ENCODE results near the gene NHLH1. TPM values are rescaled to one million over a fixed set of nuclear protein-coding genes. Genes with fewer than 3 reads are reported as not detected.

NHLH1 gene
- total and polyA plus RNA-seq, 2 of the 4 experiments (the other 2 are of a cell fraction) = 0.14 TPM; not detected in 1

DNA sequence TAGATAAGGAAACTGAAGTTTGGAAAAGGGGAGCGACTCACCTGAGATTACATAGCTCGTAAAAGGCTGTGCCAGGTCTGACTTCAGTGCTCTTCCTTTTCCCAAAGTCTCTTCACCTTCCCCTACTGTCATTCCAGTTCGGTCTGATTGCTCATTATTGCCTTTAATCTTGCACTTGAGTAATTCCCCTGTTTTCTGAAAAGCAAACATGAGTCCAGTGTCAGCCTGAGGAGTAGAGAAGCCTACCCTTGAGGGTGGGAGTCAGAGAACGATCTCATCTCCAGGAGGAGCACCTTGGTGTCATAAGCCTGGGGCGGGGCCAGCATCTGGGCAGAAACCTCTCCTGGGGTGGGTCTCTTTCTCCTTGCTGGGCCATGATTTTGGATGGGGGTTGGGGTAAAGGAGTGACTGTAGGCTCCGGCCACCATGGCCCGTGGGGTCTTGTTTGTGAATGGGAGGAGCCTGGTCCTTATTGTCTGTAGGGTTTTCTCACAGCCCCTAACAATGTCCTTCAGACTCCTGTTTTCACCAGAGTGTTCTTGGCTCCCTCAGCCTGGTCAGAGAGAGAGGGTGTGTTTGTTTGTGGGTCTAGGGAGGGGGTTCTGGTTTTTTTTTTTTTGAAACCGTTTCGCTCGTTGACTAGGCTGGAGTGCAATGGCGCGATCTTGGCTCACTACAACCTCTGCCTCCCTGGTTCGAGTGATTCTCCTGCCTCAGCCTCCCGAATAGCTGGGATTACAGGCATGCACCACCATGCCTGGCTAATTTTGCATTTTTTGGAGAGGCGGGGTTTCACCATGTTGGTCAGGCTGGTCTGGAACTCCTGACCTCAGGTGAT is 39.5 kb downstream of the NHLH1 start:
- no peak overlapping the region for H2BK5ac ChIP-seq (ENCODE audit: low read depth, low read length, poor library complexity, severe bottlenecking)
- CTCF ChIA-PET = no interaction called here
- in situ Hi-C loops (cut with MboI; ENCODE audit: low sequenced_read_pairs) = no loop called here
- H3K9me1 ChIP-seq (ENCODE audit: insufficient read depth, low read length) = peaks cover 5% of the 10 kb centered on the region; the same call in 1 of the 2 replicates
- no peaks in the 10 kb centered on the region for H3K9me3 ChIP-seq (ENCODE audit: control insufficient read depth, insufficient read depth, low read length)
- H2AK9ac ChIP-seq (replicated peaks; ENCODE audit: low read depth, low read length, poor library complexity) = no peak overlapping the region
- H3K14ac ChIP-seq (replicated peaks; ENCODE audit: low read depth, low read length) = no peak overlapping the region
- H3K4me3 ChIP-seq (ENCODE audit: insufficient read depth, low read depth, low read length) = no peak overlapping the region
- H2BK20ac ChIP-seq (ENCODE audit: low read depth, low read length) = no peak overlapping the region
- H2BK120ac ChIP-seq (ENCODE audit: low read depth, low read length) = no peak overlapping the region
- no peaks in the 10 kb centered on the region for H3K79me1 ChIP-seq (ENCODE audit: low read depth in 1 of 2, low read length in 2 of 2)
- BruUV-seq (replicated peaks) = no TSS peak
- intact Hi-C loops (cut with micrococcal nuclease) = no loop called here
- no peak for ATAC-seq (ENCODE audit: low read depth)
- no peak overlapping the region for H3K4me2 ChIP-seq (ENCODE audit: low read depth, low read length)
- no peaks in the 10 kb centered on the region for H4K20me1 ChIP-seq (ENCODE audit: insufficient read depth, low read length)
- H3K23ac ChIP-seq (ENCODE audit: low read depth, low read length) = no peak overlapping the region
- no peaks in the 10 kb centered on the region for H3K4me1 ChIP-seq (ENCODE audit: control insufficient read depth, insufficient read depth, low read length)
- no peak overlapping the region for H3K4ac ChIP-seq (ENCODE audit: low read depth, low read length)
- H4K8ac ChIP-seq (ENCODE audit: low read depth in 2 of 2, low read length in 2 of 2) = no peak overlapping the region
- H3K56ac ChIP-seq (ENCODE audit: extremely low read depth, insufficient read depth, low read length) = no peak overlapping the region
- peaks cover 17% of the 10 kb centered on the region for H3K27me3 ChIP-seq (ENCODE audit: control insufficient read depth, insufficient read depth, low read length)
- H3K36me3 ChIP-seq (ENCODE audit: control insufficient read depth, insufficient read depth, low read length) = no peaks in the 10 kb centered on the region
- no peak overlapping the region for H4K5ac ChIP-seq (ENCODE audit: low read depth, low read length)
- no peak overlapping the region for H4K91ac ChIP-seq (ENCODE audit: insufficient read depth, low read depth, low read length)
- DNase-seq = no peak
- H3K18ac ChIP-seq (ENCODE audit: low read depth, low read length) = no peak overlapping the region
- no peak overlapping the region for H3K9ac ChIP-seq (ENCODE audit: low read depth, low read length)
- POLR2A ChIA-PET (ENCODE audit: unreplicated experiment) = no interaction called here
- 92% methylated on average over 5 of the region's 15 CpGs; no CpG with 5 or more reads in 1 of the 2 experiments for WGBS, 2 experiments (ENCODE audit: extremely low coverage in 2 of 2, insufficient read length in 1 of 2)
- no peak overlapping the region for H2AFZ ChIP-seq (replicated peaks; ENCODE audit: low read length, poor library complexity)
- H3K27ac ChIP-seq (ENCODE audit: insufficient read depth, low read length) = no peak overlapping the region
- H2AK5ac ChIP-seq (ENCODE audit: low read depth, low read length) = no peak overlapping the region
- H2BK15ac ChIP-seq (ENCODE audit: low read depth, low read length) = no peak overlapping the region
- dilution Hi-C loops (cut with HindIII; ENCODE audit: low sequenced_read_pairs, unreplicated experiment) = no loop called here
- TF ChIP-seq NFE2L2 (IDR thresholded peaks at IDR 0.05; ENCODE audit: low read depth, low read length) (no peak), ELK1 (IDR thresholded peaks at IDR 0.05; ENCODE audit: borderline replicate concordance, low read depth, low read length) (no peak), SMC3 (IDR thresholded peaks at IDR 0.05; ENCODE audit: low read depth, low read length) (no peak), RAD21 (IDR thresholded peaks at IDR 0.05; ENCODE audit: low read length) (no peak), CHD1 (IDR thresholded peaks at IDR 0.05; ENCODE audit: low read depth, low read length) (no peak), FOS (IDR thresholded peaks at IDR 0.05; ENCODE audit: low read depth, low read length) (no peak), CTCF (conservative IDR thresholded peaks at IDR 0.05; ENCODE audit: low read depth, low read length) (no peak), RCOR1 (IDR thresholded peaks at IDR 0.05; ENCODE audit: insufficient replicate concordance, low read length) (no peak), BHLHE40 (IDR thresholded peaks at IDR 0.05; ENCODE audit: low read depth, low read length) (no peak), MAZ (IDR thresholded peaks at IDR 0.05; ENCODE audit: borderline replicate concordance, low read depth, low read length) (no peak), MAFK (IDR thresholded peaks at IDR 0.05; ENCODE audit: low read depth, low read length) (no peak), RFX5 (IDR thresholded peaks at IDR 0.05; ENCODE audit: low read depth, low read length) (no peak), CEBPB (IDR thresholded peaks at IDR 0.05; ENCODE audit: low read depth, low read length) (no peak), MXI1 (IDR thresholded peaks at IDR 0.05; ENCODE audit: borderline replicate concordance, low read depth, low read length) (no peak)
- TF ChIP-seq, protein P1, sequence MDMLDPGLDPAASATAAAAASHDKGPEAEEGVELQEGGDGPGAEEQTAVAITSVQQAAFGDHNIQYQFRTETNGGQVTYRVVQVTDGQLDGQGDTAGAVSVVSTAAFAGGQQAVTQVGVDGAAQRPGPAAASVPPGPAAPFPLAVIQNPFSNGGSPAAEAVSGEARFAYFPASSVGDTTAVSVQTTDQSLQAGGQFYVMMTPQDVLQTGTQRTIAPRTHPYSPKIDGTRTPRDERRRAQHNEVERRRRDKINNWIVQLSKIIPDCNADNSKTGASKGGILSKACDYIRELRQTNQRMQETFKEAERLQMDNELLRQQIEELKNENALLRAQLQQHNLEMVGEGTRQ (IDR thresholded peaks at IDR 0.05; ENCODE audit: low read depth, low read length) = no peak
